Stomach (tissue), 9 donors: ENCODE data around the gene EVL. TPM values are rescaled to one million over a fixed set of nuclear protein-coding genes. Genes with fewer than 3 reads are reported as not detected.

Experiments
- DNase-seq, 2 donors: peaks; one replicate each; pipeline versions ENCODE4 v3.0.0 to v3.0.0-alpha.2; 2013 to 2019
- H3K27ac ChIP-seq, 5 donors: fragments of 200-600 bp in 4 of 5; sonication (generic) in 4 of 5; one replicate each; pipeline ENCODE4 v1.5.1; 2013 to 2019; ENCODE audit warnings: mild to moderate bottlenecking in 1 of 5, moderate library complexity in 1 of 5
- H3K27me3 ChIP-seq, 3 donors: fragments of 200-600 bp; sonication (generic); one replicate each; pipeline ENCODE4 v1.5.1; 2017 to 2019; ENCODE audit warnings: mixed run types in 1 of 3
- H3K36me3 ChIP-seq, 4 donors: fragments of 200-600 bp; sonication (generic); 1 replicate in 3 of 4; 2 replicates in 1 of 4; pipeline ENCODE4 v1.5.1; 2016 to 2019
- H3K4me1 ChIP-seq, 4 donors: fragments of 200-600 bp; sonication (generic); one replicate each; pipeline ENCODE4 v1.5.1; 2016 to 2019
- H3K4me3 ChIP-seq, 4 donors: fragments of 200-600 bp; sonication (generic) in 3 of 4; one replicate each; pipeline ENCODE4 v1.5.1; 2016 to 2019; ENCODE audit warnings: mild to moderate bottlenecking in 1 of 4
- H3K9me3 ChIP-seq, 4 donors: fragments of 200-600 bp; sonication (generic); one replicate each; pipeline ENCODE4 v1.5.1; 2016 to 2019
- EP300 ChIP-seq: sonication (generic); formaldehyde crosslinking; IDR thresholded peaks from one replicate; pipeline ENCODE4 v1.6.1; 2017; ENCODE audit warnings: antibody characterized with exemption
- POLR2A ChIP-seq, 4 donors: fragments of 450-650 bp; IDR thresholded peaks; one replicate each; pipeline ENCODE4 v1.6.1; 2016; ENCODE audit warnings: antibody characterized with exemption in 4 of 4, control low read depth in 2 of 4, mild to moderate bottlenecking in 1 of 4, moderate library complexity in 1 of 4
- POLR2AphosphoS5 ChIP-seq, 3 donors: sonication (generic); formaldehyde crosslinking; IDR thresholded peaks; one replicate each; pipeline ENCODE4 v1.6.1; 2016; ENCODE audit warnings: antibody characterized with exemption in 3 of 3
- WGBS, 5 donors: extraction: QIAGEN DNeasy Blood & Tissue Kit in 3 of 5; methylation state at CpG; one replicate each; pipeline versions ENCODE4 v1.1.5 to v1.1.7; 2013 to 2018; 5-methylcytosine and 5-hydroxymethylcytosine counted together
- intact Hi-C: fragments of 100-400 bp; cut with DNase I; formaldehyde crosslinking; loops from one replicate; pipeline ENCODE4 v1.15.1; 2023; ENCODE audit warnings: low total_unique reads
- polyA plus RNA-seq, 3 donors: library from polyadenylated mRNA; stranded (reverse); fragments of 200-250 nt; gene quantifications; one replicate each; pipeline ENCODE4 v1.2.3, GENCODE V29; 2013
- total RNA-seq, 5 donors: library from RNA; depleted of rRNA; stranded (reverse); fragments of >200 nt; gene quantifications; one replicate each; pipeline versions ENCODE4 v1.1.0 to v1.2.3, GENCODE V29; 2014 to 2016
- TF ChIP-seq, protein P1 (sequence below), 7 experiments: fragments of 450-650 bp in 4 of 7; fragments of 200-600 bp in 3 of 7; sonication (generic) in 3 of 7; IDR thresholded peaks; one replicate each; pipeline ENCODE4 v1.5.1; 2016 to 2019; ENCODE audit warnings: antibody characterized with exemption in 7 of 7, control low read depth in 2 of 7, mild to moderate bottlenecking in 1 of 7
- donor health status: healthy with polysubstance abuse.
- donor health status: Bipolar disorder and iron deficiency.
- donor health status: healthy.

The EVL gene
- total and polyA plus RNA-seq, 8 donors: 23.3 to 111 (median 39.7) TPM

DNA sequence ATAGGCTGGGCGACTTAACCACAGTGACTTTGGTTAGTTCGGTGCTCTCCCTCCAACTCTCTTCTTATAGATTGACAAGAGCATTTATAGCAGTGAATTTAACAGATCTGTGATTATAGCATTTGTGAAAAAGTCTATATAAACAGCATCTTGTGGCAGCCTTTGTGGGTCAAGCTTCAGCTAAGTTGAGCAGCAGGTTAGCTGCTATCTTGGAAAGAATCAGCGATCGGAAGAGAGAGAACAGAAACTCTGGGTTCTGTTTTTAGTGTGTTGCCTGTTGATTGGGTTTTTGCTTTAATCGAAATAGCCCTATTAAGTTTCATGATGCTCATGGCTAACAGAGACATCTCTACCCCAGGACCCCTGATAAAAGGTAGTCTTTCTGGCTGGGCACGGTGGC is 20.2 kb downstream of the EVL start:
- Histone ChIP-seq H3K4me3 (no peak overlapping the region), H3K27me3 (no peaks in the 10 kb centered on the region), H3K27ac (no peak overlapping the region), H3K36me3 (peaks cover 4 to 38% (median 34%) of the 10 kb centered on the region in 4 donors), H3K4me1 (peaks cover 0 to 13% (median 0%) of the 10 kb centered on the region in 4 donors), H3K9me3 (no peaks in the 10 kb centered on the region)
- DNase-seq: no peak
- TF ChIP-seq POLR2AphosphoS5 (IDR thresholded peaks at IDR 0.05): no peak
- no peak for TF ChIP-seq POLR2A (IDR thresholded peaks at IDR 0.05)
- no peak for TF ChIP-seq EP300
- TF ChIP-seq, protein P1, sequence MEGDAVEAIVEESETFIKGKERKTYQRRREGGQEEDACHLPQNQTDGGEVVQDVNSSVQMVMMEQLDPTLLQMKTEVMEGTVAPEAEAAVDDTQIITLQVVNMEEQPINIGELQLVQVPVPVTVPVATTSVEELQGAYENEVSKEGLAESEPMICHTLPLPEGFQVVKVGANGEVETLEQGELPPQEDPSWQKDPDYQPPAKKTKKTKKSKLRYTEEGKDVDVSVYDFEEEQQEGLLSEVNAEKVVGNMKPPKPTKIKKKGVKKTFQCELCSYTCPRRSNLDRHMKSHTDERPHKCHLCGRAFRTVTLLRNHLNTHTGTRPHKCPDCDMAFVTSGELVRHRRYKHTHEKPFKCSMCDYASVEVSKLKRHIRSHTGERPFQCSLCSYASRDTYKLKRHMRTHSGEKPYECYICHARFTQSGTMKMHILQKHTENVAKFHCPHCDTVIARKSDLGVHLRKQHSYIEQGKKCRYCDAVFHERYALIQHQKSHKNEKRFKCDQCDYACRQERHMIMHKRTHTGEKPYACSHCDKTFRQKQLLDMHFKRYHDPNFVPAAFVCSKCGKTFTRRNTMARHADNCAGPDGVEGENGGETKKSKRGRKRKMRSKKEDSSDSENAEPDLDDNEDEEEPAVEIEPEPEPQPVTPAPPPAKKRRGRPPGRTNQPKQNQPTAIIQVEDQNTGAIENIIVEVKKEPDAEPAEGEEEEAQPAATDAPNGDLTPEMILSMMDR (IDR thresholded peaks at IDR 0.05): no peak
- WGBS, 5 donors: 91 to 97% (median 95%) methylated on average over 6 of the region's 6 CpGs
- intact Hi-C loops: no loop called here

- no peak overlapping the region for H3K27ac ChIP-seq
- no peak for DNase-seq
- peaks cover 0 to 13% (median 0%) of the 10 kb centered on the region in 4 donors for H3K4me1 ChIP-seq
- H3K36me3 ChIP-seq: peaks cover 4 to 38% (median 36%) of the 10 kb centered on the region in 4 donors
- no peak overlapping the region for H3K4me3 ChIP-seq
- 88 to 90% (median 89%) methylated on average over 4 to 5 of the region's 5 CpGs for WGBS, 5 donors
- H3K9me3 ChIP-seq: no peaks in the 10 kb centered on the region
- TF ChIP-seq, protein P1 (IDR thresholded peaks at IDR 0.05): no peak
- no peak for TF ChIP-seq POLR2AphosphoS5 (IDR thresholded peaks at IDR 0.05)
- TF ChIP-seq POLR2A (IDR thresholded peaks at IDR 0.05): no peak
- no peak for TF ChIP-seq EP300
- intact Hi-C loops: no loop called here
- H3K27me3 ChIP-seq: no peaks in the 10 kb centered on the region
Measured at GRCh38 chr14:100086361-100086760, 21.1 kb downstream of the EVL start.

- peaks cover 4 to 47% (median 39%) of the 10 kb centered on the region in 4 donors for H3K36me3 ChIP-seq
- no peaks in the 10 kb centered on the region for H3K4me1 ChIP-seq
- TF ChIP-seq POLR2AphosphoS5 (IDR thresholded peaks at IDR 0.05) (no peak), EP300 (no peak), POLR2A (IDR thresholded peaks at IDR 0.05) (no peak)
- TF ChIP-seq, protein P1 (IDR thresholded peaks at IDR 0.05): no peak
- WGBS, 5 donors: 91 to 96% (median 93%) methylated on average over 3 of the region's 3 CpGs
- intact Hi-C loops: no loop called here
- no peak overlapping the region for H3K4me3 ChIP-seq
- no peak for DNase-seq
- no peaks in the 10 kb centered on the region for H3K9me3 ChIP-seq
- no peaks in the 10 kb centered on the region for H3K27me3 ChIP-seq
- H3K27ac ChIP-seq: no peak overlapping the region
Measured at GRCh38 chr14:100088226-100088625, 23.0 kb downstream of the EVL start.

GRCh38 chr14:100091386-100091785 is 26.2 kb downstream of the EVL start:
- intact Hi-C loops: no loop called here
- Histone ChIP-seq H3K9me3 (no peaks in the 10 kb centered on the region), H3K36me3 (peaks cover 4 to 46% (median 24%) of the 10 kb centered on the region in 4 donors), H3K4me3 (no peak overlapping the region), H3K27me3 (no peaks in the 10 kb centered on the region), H3K27ac (no peak overlapping the region), H3K4me1 (peaks cover 0 to 6% (median 0%) of the 10 kb centered on the region in 4 donors)
- no peak for TF ChIP-seq POLR2AphosphoS5 (IDR thresholded peaks at IDR 0.05)
- TF ChIP-seq EP300: no peak
- TF ChIP-seq, protein P1 (IDR thresholded peaks at IDR 0.05): no peak
- no peak for TF ChIP-seq POLR2A (IDR thresholded peaks at IDR 0.05)
- WGBS, 5 donors: 86 to 93% (median 92%) methylated on average over 7 of the region's 7 CpGs
- DNase-seq: no peak
